ENCODE results near the gene NSUN7.
"Not testable (repeated sequence)": the region's sequence is repeated elsewhere in the genome, so short reads cannot be mapped to it uniquely, and the experiment has no call there.

GRCh38 chr4:40713001-40713400 lies 36.8 kb upstream of the NSUN7 start:
- not testable (repeated sequence) for TF ChIP-seq CBX8 (IDR thresholded peaks at IDR 0.05; ENCODE audit: borderline replicate concordance, extremely low read depth, low read depth, low read length, poor library complexity, severe bottlenecking); YBX1 (IDR thresholded peaks at IDR 0.05); MGA (IDR thresholded peaks at IDR 0.05); TGIF2 (CRISPR knock-in tag; IDR thresholded peaks at IDR 0.05); CTCF (IDR thresholded peaks at IDR 0.05 in 2 of 3, conservative IDR thresholded peaks at IDR 0.05 in 1 of 3; ENCODE audit: insufficient read depth in 2 of 3, low read depth in 1 of 3, low read length in 3 of 3); EZH2 (IDR thresholded peaks at IDR 0.05; ENCODE audit: borderline replicate concordance, low read depth, low read length); HNRNPH1 (optimal IDR thresholded peaks at IDR 0.05; ENCODE audit: low read depth, low read length)

All from K562 (cell line).